Spleen (tissue), 7 donors: ENCODE data around the gene BHLHE23.

ENCODE experiments used
- POLR2A ChIP-seq, 3 donors: fragments of 450-650 bp; IDR thresholded peaks; one replicate each; pipeline ENCODE4 v1.5.1; 2017; ENCODE audit warnings: antibody characterized with exemption in 3 of 3, mild to moderate bottlenecking in 1 of 3
- POLR2AphosphoS5 ChIP-seq, 3 donors: sonication (generic); formaldehyde crosslinking; IDR thresholded peaks; one replicate each; pipeline ENCODE4 v1.5.1; 2017; ENCODE audit warnings: antibody characterized with exemption in 3 of 3
- TF ChIP-seq, protein P1 (sequence below), 11 experiments: fragments of 200-600 bp in 7 of 11; fragments of 450-650 bp in 4 of 11; sonication (generic) in 4 of 11; IDR thresholded peaks in 8 of 11; conservative IDR thresholded peaks in 3 of 11; 1 replicate in 7 of 11; 2 replicates in 4 of 11; pipeline versions ENCODE4 v1.4.0 to v1.8.0; 2016 to 2021; ENCODE audit warnings: antibody characterized with exemption in 11 of 11, inconsistent platforms in 4 of 11, mild to moderate bottlenecking in 1 of 11
- donor health status: DM: no; HTN: no; CAD: no; lungs with moderate emphysema.
- donor health status: DM: no; HTN: no; CAD: no.
- donor health status: DM: no; HTN: no; CAD: no.

GRCh38 chr20:63055575-63056235, 48.9 kb upstream of the BHLHE23 start:
- no peak for TF ChIP-seq POLR2A (IDR thresholded peaks at IDR 0.05)
- TF ChIP-seq, protein P1, sequence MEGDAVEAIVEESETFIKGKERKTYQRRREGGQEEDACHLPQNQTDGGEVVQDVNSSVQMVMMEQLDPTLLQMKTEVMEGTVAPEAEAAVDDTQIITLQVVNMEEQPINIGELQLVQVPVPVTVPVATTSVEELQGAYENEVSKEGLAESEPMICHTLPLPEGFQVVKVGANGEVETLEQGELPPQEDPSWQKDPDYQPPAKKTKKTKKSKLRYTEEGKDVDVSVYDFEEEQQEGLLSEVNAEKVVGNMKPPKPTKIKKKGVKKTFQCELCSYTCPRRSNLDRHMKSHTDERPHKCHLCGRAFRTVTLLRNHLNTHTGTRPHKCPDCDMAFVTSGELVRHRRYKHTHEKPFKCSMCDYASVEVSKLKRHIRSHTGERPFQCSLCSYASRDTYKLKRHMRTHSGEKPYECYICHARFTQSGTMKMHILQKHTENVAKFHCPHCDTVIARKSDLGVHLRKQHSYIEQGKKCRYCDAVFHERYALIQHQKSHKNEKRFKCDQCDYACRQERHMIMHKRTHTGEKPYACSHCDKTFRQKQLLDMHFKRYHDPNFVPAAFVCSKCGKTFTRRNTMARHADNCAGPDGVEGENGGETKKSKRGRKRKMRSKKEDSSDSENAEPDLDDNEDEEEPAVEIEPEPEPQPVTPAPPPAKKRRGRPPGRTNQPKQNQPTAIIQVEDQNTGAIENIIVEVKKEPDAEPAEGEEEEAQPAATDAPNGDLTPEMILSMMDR (IDR thresholded peaks at IDR 0.05 in 8 of 11, conservative IDR thresholded peaks at IDR 0.05 in 3 of 11), result no peak
- TF ChIP-seq POLR2AphosphoS5 (IDR thresholded peaks at IDR 0.05), result no peak
